NCI-H748 (cell line): Measurements from ENCODE around the gene HNRNPU.
"Not testable (repeated sequence)": the region's sequence is repeated elsewhere in the genome, so short reads cannot be mapped to it uniquely, and the experiment has no call there.

Experiments
- DNase-seq: peaks from one replicate; lab custom pipeline; 2025; ENCODE audit not compliant: unreplicated experiment; lab: John Stamatoyannopoulos, UW

HNRNPU gene

DNA sequence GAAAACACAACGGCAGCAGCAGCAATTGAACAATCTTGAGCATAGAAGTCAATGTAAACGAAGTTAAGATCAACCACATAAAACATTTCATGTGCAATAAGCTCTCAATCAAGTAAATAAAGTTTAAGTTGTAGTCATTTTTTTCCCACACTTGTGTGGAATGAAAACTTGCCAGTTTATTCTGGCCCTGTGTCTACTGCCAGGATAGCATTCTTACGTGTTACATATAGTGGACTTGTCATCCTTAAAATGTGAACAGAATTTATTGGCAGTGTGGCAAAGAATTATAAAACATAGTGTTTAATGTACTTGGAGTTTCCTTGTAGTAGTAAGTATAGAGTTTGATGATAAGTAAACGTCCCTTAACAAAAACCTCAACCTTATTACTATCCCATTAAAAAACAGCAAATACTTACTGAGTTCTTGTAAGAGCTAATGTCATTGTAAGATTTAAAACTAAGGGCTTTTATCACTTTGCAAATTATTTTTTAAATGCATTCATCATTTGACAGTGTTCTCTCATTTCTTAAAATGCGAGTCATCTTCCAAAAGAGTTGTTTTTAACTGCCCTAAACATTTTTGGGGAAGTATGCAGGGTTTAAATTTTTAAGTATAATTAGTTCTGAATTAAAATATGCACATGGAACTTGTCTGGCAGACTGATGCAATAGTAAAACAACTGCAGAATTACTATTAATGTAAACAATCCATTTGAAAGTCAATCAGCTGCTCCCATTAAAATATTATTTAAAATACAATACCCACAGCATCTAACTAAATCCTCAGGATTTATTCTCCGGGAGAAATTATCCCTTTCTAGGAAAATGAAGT lies 21.0 kb downstream of the HNRNPU start:
- no peak for DNase-seq

DNA sequence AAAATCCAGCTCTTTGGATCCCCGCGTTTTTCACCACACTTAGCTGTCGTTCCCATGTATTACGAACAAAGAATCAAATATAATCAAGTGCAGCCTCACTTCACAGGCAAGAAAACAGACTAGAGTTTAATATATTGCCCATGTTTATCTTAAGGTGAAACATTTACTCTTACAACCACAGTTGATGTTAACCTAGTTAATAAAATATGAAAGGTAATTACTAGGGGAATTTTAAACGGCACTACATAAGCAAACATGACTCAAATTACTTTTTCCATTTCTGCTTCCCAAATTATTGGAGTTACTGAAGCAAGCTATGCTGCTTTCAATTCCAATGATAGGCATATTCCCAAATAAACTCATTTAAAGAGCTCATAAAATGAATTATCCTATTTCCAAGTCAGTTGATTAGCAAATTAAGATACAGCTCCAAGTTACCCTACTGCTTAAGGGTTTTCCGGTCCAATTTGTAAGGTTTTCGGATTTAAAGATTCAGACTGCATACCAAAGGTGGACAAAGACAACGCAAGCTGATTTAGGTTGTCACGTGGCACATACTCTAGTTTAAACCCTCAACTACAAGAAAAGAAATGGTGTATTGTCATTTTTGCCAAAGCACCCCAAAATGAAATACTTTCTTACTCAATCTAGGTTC lies 22.9 kb downstream of the HNRNPU start:
- no peak for DNase-seq

DNA sequence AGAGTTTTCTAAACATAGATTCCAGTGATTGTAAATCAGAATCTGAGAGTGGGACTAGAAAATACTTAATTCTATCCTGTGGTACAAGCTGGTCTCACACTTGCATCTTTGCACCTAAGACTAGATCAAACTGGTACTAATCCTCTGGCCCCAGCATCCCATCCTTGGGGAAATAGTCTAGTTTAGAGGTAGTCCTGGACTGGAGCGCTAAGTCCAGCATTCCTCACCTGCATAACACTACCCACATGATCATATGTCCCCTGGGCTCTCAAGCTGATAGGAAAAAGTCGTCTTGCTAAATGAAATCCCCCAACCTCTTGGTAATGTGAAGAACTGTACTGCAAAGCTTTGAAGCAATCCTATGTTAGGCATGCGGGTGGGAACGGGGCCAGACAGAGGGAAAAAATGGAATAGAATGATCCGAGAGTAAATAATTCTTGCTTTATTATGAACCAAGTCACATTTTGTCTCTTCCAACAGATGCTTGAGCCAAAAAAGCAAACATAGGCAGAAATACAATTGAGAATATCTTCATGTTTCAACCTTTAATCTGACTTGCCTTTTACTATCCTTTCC lies 24.0 kb downstream of the HNRNPU start:
- DNase-seq, result no peak

DNA sequence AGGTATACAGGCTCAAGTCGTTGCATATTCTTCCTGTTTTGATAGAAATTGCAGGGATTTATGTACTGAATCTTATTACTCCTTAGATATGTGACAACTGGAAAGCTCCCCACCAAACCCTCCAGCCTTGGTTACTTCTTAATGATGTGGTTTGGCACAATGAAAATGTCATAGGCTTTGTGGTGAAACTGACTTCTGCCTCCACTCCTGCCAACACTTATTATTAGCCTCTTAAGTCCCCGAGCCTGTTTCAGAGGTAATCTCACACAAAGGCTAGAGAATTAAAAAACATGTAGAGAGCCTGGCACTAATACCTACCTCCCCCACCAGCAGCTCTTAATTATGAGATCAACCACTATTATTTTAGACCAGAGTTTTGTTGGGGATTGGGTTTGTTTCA lies 24.7 kb downstream of the HNRNPU start:
- DNase-seq, result no peak

DNA sequence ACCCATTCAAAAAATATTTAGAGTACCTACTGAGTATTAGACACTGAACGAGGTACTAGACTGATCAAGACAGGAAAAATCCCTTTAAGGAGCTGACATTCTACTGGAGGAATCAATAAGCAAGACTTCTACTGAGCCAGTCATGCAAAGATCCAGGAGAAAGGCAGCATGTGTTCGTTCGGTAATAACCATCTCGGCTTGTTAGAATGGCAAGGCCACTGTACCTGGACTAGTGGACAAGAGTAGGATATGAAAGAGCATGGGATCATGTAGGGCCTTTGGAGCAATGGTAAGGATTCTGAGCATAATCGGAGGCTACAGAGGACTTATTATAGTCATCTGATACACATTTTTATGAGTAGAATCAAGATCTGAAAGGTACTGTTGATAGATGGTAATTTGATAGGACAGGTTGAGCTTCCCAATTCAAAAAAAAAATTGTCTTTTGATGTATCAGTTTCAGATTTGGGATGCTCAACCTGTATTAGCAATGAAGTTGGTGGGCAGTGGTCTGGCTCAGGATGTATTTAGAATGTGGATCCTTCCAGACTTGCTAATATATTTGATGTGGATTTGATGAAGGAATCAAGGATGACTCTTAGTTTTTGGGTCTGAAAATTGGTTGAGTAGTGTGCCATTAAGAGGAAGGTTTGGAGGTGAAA lies 26.6 kb downstream of the HNRNPU start:
- peak; percentile 12 for DNase-seq

DNA sequence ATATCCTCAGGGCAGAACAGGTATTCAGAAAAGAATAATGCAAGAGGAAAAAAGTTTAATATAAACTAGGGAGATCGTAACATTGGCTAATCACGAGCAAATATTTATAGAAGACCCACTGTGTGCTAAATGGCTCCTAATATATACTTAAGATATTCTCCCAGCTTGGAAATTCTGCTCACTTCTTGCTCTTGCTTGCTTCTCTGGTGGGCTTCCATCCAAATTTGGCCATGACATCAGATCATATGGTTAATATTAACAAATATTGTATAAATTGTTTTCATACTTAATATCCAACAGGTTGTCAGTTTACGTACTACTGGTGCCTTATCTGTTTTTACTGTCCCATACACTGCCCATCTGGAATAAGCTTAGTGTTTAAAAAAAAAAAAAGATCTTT lies 27.8 kb downstream of the HNRNPU start:
- DNase-seq, result no peak

DNA sequence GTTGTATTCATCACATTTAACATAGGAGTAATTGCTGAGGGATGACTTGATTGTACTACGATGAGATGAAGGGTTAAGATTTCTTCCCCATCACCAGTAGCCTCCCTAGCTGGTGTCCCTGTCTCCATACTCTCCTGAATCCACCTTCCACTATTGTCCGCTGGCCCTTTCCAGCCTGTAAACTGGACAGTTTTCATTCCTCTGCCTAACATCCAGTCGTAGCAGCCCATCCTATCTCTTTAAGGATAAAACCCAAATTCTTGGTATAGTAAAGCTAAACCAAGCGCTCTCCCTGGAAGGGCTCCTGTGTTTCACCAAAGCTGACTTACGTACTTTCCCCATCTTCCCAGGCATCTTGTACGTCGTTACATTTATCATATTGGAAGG lies 28.2 kb downstream of the HNRNPU start:
- peak; percentile 47 for DNase-seq

DNA sequence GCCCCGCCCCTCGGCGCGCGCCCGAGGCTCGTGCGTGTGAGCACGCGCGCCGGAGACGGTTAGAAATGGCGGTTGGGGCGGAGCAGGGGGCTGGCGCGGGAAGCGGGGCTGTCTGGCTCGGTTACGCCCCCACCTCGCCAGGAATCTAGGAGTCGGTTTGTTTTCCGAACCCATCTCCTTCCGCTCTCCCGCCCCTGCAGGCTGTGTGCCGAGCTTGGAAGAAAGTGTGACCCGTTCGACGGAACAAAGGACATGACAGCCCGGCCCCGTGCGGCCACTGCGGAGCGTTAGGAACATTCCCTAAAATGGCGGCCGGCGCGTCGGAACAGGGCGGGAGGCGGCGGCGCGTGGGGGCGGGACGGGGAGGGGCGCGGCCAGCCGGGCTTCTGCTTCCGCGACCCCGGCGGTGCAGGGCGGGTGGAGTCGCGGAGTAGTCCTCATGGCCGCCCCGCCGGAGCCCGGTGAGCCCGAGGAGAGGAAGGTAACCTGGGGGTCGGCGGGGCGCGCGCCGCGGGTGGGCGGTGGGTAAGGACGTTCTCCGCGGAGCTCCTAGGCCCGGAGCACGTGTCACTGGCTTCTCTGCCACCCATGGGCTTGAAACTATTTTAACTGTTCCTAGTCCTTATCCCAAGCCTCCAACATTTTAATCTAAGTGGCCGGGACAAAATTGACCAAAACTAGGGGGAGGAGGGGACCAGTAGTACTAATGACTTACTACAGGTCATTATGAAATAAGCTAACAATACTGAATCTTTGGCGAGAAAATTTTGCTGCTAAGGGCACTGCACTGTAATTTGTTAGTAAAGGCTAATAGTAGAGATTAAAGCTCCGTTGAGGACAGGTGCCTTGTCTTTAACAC lies 28.8 kb downstream of the HNRNPU start, which contains the start of gene COX20:
COX20 (plus strand) TSS at position 383 of the 859 bp plus-strand sequence; CDS start at position 440, 57 bp downstream.
- peak; percentile 95 for DNase-seq

DNA sequence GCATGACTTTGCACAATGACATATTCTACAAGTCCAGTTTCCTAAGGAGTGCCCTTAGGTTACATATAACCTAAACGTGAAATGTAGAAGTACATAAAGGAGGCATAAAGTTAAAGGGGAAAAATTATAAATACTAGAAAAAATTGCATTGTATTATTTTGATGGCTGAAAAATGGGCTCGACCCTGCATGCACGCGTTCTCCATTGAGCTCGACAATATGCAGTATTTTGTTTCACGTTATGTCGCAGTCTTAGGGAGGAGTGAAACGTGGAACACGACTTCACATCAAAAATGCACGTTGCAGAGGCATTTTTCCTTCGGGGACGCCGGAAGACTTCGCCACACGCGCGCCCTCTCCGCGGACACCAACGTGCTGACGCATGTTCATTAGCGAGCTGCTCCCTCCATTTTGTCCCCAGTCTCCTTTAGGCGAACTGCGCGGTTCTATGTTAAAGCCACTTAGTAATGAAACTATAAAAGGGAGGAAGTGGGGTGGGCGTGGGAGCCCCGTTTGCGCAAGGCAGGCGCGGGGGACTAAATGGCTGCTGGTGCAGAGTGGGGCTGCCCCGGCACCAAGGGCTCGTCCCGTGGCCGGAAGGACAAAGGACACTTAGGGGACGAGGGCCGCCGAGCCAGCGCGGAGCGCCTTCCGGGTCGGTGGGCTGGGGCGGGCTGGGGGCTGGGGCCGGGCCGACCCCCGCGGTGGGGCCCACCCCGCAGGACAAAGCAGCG lies 29.6 kb downstream of the HNRNPU start:
- peak; percentile 95 for DNase-seq

DNA sequence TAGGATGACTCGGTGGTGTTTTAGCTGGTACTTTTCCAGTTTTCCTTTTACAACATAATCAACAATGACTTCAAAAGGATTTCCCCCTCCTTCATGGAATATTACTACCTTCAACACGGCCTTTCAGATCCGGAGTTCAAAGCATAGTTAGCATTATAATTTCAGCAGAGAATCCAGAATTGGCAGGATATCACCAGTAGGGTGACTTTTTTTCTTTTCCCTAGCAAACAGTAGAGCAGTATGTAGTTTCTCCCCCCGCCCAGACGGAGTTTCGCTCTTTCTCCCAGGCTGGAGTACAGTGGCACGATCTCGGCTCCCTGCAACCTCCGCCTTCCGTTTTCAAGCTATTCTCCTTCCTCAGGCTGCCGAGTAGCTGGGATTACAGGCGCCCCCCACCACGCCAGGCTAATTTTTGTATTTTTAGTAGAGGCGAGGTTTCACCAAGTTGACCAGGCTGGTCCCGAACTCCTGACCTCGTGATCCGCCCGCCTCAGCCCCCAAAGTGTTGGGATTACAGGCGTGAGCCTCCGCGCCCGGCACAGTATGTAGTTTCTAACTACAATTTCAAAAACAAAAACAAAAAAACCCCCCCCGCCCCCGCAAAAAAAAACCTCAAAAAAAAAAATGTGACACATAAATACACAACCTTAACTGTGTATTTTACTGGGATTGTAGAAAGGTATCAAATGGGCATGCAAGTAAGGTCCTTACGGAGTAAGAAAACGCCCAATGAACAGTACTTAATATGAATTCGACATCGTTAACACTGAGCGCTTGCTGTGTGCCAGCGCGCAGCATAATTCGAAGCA lies 30.4 kb downstream of the HNRNPU start:
- peak; percentile 82 for DNase-seq

DNA sequence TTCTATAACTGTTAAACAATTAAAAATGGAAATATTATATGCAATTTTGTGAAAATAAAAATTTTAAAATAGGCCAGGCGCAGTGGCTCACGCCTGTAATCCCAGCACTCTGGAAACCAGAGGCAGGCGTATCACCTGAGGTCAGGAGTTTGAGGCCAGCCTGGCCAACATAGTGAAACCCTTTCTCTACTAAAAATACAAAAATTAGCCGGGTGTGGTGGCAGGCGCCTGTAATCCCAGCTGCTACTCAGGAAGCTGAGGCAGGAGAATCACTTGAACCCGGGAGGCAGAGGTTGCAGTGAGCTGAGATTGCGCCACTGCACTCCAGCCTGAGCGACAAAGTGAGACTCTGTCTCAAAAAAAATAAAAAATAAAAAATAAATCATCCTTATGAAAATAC lies 31.1 kb downstream of the HNRNPU start:
- DNase-seq, result not testable (repeated sequence)

DNA sequence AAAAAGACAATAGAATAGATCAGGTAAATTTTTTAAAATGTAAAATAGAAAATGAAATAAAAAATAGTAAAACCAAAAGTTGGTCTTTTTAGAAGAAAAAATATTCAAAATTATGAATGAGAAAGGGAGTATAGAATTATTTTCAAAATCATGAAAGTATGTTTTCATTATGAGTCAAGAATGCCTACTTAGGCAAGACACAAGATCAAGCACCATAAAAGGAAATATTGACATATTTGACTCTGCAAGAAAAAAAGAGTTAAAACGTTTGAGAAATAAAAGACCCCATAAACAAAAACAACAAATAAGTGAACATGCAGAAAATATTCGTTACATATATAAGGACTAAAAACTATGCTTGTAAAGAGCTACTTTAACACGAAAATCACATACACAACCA lies 33.7 kb downstream of the HNRNPU start:
- DNase-seq, result no peak

DNA sequence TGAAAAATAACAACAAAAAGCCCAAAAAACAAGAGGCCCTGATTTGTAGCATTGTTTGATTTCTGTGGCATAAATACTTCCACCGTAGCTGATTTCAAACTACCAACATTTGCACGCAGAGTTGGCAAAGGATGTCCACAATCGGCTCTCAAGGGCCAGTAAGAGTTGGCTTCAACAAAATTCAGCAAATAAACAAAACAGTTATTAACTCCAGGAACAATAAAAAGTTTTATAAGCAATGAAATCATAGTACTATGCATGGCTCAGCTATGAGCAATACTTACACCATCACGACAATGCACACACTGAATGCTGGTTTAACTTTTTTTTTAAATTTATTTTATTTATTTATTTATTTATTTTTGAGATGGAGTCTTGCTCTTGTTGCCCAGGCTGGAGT lies 37.6 kb downstream of the HNRNPU start:
- no peak for DNase-seq

DNA sequence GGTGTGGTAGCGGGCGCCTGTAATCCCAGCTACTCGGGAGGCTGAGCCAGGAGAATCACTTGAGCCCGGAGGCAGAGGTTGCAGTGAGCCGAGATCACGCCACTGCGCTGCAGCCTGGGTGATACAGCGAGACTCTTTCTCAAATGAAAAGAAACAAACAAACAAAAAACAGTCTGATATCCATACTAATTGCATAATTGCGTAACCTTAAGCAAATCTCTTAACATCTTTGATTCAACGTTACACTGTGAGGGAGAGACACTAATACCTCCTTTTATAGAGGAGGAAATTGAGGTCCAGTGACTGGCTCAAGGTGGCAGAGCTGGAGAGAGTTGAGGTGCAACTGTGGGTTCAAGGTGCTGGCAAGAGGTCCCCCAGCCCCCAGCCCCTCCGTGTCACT lies 41.5 kb downstream of the HNRNPU start:
- no peak for DNase-seq

DNA sequence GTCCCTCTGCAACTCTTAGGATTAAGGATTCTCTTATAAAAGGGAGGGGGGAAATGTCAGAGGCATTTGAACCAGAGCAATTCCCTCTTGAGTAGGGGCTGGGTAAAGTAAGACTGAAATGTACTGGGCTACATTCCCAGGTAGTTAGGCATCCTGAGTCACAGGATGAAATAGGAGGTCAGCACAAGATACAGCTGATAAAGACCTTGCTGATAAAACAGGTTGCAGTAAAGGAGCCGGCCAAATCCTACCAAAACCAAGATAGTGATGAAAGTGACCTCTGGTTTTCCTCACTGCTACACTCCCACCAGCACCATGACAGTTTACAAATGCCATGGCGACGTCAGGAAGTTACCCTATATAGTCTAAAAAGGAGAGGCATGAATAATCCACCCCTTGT lies 43.2 kb downstream of the HNRNPU start:
- DNase-seq, result no peak

DNA sequence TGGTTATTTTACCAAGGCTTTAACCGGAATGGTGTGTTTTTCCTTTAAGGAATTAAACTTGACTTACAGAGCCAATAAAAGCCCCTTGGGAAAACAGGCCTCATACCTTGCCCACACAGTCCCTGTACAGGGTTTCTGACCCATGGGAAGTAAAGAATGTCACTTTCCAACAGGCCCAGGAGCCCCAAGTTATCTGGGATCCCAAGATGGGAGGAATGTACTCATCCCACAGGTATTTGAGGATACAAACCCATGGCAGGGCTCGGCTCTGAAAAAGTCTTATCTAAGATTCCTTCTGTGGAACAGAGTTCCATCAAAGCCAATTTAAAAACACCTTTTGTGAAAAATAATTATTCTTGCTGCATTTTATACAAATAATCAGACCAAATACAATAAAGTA lies 44.2 kb downstream of the HNRNPU start:
- no peak for DNase-seq

DNA sequence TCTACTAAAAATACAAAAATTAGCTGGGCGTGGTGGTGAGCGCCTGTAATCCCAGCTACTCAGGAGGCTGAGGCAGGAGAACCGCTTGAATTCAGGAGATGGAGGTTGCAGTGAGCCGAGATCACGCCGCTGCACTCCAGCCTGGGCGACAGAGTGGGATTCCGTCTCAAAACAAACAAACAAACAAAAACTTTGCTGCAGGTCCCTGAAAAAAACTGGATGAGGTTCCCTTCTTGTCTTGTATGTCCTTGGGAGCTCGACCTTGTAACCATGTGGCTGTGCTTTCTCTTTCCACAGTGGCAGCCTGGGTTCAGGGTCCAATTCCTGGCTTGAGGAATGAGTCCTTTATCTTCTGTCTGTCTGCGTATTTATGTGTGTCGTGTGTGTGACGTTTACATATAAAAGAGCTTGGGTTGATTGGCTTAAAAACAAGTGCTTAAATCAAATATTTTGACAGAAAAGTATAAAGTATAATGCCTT lies 46.9 kb downstream of the HNRNPU start:
- DNase-seq, result no peak

DNA sequence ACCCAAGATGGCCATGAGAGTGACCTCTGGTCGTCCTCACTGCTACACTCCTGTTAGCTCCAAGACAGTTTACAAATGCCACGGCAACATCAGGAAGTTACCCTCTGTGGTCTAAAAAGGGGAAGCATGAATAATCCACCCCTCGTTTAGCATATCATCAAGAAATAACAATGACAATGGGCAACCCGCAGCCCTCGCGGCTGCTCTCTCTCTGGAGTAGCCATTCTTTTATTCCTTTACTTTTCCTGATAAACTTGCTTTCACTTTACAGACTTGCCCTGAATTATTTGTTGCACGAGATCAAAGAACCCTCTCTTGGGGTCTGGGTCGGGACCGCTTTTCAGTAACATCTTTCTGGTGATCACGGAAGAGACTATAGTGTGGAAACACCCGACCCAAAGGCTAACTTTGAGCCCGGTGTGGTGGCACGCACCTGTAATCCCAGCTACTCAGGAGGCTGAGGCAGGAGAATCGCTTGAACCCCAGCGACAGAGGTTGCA lies 48.7 kb downstream of the HNRNPU start:
- DNase-seq, result no peak

DNA sequence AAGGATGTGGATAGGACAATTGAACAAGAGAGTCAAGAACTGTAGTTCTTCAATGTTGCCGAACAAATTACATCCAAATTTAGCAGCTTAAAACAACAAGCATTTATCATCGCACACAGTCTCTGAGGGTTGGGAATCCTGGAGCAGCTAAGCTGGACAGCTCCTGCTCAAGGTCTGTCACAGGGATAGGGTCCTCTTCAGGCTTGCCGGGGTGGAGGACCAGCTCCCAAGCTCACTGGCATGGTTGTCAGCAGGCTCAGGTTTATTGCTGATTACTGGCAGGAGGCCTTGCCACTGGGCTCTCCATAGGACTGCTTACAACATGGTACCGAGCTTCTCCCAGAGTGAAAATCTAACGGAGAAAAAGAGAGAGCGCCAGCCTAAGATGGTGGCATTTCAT lies 51.0 kb downstream of the HNRNPU start:
- DNase-seq, result no peak
